H4 (cell line): Measurements from ENCODE around the gene ANKRD30B. TPM values are rescaled to one million over a fixed set of nuclear protein-coding genes. Genes with fewer than 3 reads are reported as not detected.
A peak's percentile ranks its signal among the peaks of the same experiment; 100 is the strongest.
"Not testable (repeated sequence)": the region's sequence is repeated elsewhere in the genome, so short reads cannot be mapped to it uniquely, and the experiment has no call there.

ENCODE experiments used
- DNase-seq: peaks from one replicate; pipeline ENCODE4 v3.0.0-alpha.2; 2015; ENCODE audit warnings: low spot score
- total RNA-seq: library from RNA; depleted of rRNA; stranded (reverse); fragments of >200 nt; shearing (Covaris generic); gene quantifications from 2 replicates; pipeline ENCODE4 v1.2.3, GENCODE V29; 2014; rRNA removed

The ANKRD30B gene
- total RNA-seq: 0.08 and 0.33 TPM in 2 replicates

GRCh38 chr18:14747513-14748474 lies at the start of gene ANKRD30B:
Gene ANKRD30B (plus strand): TSS chr18:14748172. CDS start chr18:14748420, 248 bp downstream.
- no peak for DNase-seq

- DNase-seq: not testable (repeated sequence)
Observed at GRCh38 chr18:14701286-14702040, 46.5 kb upstream of the ANKRD30B start.

- not testable (repeated sequence) for DNase-seq
Observed at GRCh38 chr18:14709761-14710160, 38.2 kb upstream of the ANKRD30B start.

- not testable (repeated sequence) for DNase-seq
Observed at GRCh38 chr18:14721569-14721968, 26.4 kb upstream of the ANKRD30B start.

- not testable (repeated sequence) for DNase-seq
Observed at GRCh38 chr18:14739056-14739455, 8.9 kb upstream of the ANKRD30B start.

- no peak for DNase-seq
Observed at GRCh38 chr18:14746897-14747296, 1.1 kb upstream of the ANKRD30B start.

GRCh38 chr18:14748496-14748895 lies 524 bp downstream of the ANKRD30B start:
- no peak for DNase-seq

GRCh38 chr18:14763566-14763965 lies 15.6 kb downstream of the ANKRD30B start:
- not testable (repeated sequence) for DNase-seq

GRCh38 chr18:14767474-14767873 lies 19.5 kb downstream of the ANKRD30B start:
- no peak for DNase-seq

- no peak for DNase-seq
Observed at GRCh38 chr18:14768241-14768640, 20.3 kb downstream of the ANKRD30B start.

GRCh38 chr18:14769381-14769780 lies 21.4 kb downstream of the ANKRD30B start:
- DNase-seq: no peak

- DNase-seq: no peak
Observed at GRCh38 chr18:14776801-14777200, 28.8 kb downstream of the ANKRD30B start.

GRCh38 chr18:14781671-14782070 lies 33.7 kb downstream of the ANKRD30B start:
- DNase-seq: no peak

GRCh38 chr18:14784133-14784532 lies 36.2 kb downstream of the ANKRD30B start:
- no peak for DNase-seq

GRCh38 chr18:14796876-14797275 lies 48.9 kb downstream of the ANKRD30B start:
- not testable (repeated sequence) for DNase-seq

GRCh38 chr18:14797969-14798764 lies 50.2 kb downstream of the ANKRD30B start:
- DNase-seq: not testable (repeated sequence)

- DNase-seq: not testable (repeated sequence)
Observed at GRCh38 chr18:14811081-14811480, 63.1 kb downstream of the ANKRD30B start.

GRCh38 chr18:14826972-14827632 lies 79.1 kb downstream of the ANKRD30B start:
- DNase-seq: peak; percentile 23

GRCh38 chr18:14841607-14842006 lies 93.6 kb downstream of the ANKRD30B start:
- DNase-seq: not testable (repeated sequence)

- not testable (repeated sequence) for DNase-seq
Observed at GRCh38 chr18:14851533-14851932, 103.6 kb downstream of the ANKRD30B start.

GRCh38 chr18:14855634-14856033 lies 107.7 kb downstream of the ANKRD30B start:
- DNase-seq: not testable (repeated sequence)
